Endometrial microvascular endothelial cells (primary cell): ENCODE results near the gene LATS1. TPM values are rescaled to one million over a fixed set of nuclear protein-coding genes. Genes with fewer than 3 reads are reported as not detected.

Experiments
- total RNA-seq: library from RNA; depleted of rRNA; stranded (reverse); fragments of >200 nt; gene quantifications from one replicate; pipeline ENCODE4 v1.2.3, GENCODE V29; 2015; ENCODE audit errors: inconsistent ontology term

The LATS1 gene
- total RNA-seq, 1 donor from 2014 or later: 21.4 TPM

Other genes with a start within 250 kb of the LATS1 start
- gene ZC3H12D, start 233.1 kb downstream of the LATS1 start, total RNA-seq: not detected
- gene PPIL4, start 172.1 kb downstream of the LATS1 start, total RNA-seq: 16.7 TPM
- gene GINM1, start 151.7 kb downstream of the LATS1 start, total RNA-seq: 42.6 TPM
- 30.1 TPM for gene KATNA1, start 69.4 kb downstream of the LATS1 start, total RNA-seq
- gene NUP43, start 28.4 kb upstream of the LATS1 start, total RNA-seq: 52.0 TPM
- 127 TPM for gene PCMT1, start 31.6 kb upstream of the LATS1 start, total RNA-seq
- gene LRP11, start 146.3 kb upstream of the LATS1 start, total RNA-seq: 16.8 TPM
- gene RAET1E, start 180.0 kb upstream of the LATS1 start, total RNA-seq: 0.74 TPM
- gene RAET1G, start 205.0 kb upstream of the LATS1 start, total RNA-seq: 0.37 TPM
- gene ULBP2, start 223.9 kb upstream of the LATS1 start, total RNA-seq: 27.2 TPM
- 2.0 TPM for gene ULBP1, start 245.8 kb upstream of the LATS1 start, total RNA-seq